GM12878 (cell line): ENCODE measurements around the gene NME7. TPM values are rescaled to one million over a fixed set of nuclear protein-coding genes. Genes with fewer than 3 reads are reported as not detected.

Source experiments
- ATAC-seq: fragments of 200-7000 bp; cut with Tn5 transposase; 3 replicates; pipeline ENCODE4 v1.9.1; 2020; ENCODE audit warnings: mild to moderate bottlenecking, moderate library complexity
- BruUV-seq: library from RNA; stranded (reverse); fragments of 400-500 nt; replicated peaks from 2 replicates; lab custom pipeline; 2021; lab: Mats Ljungman, UMichigan
- CTCF ChIA-PET: fragments of 300-600 bp; sonication (Branson Sonifier 250); formaldehyde crosslinking; extraction: SDS; loops from one replicate; lab custom pipeline; 2021; ENCODE audit warnings: inconsistent platforms; lab: Yijun Ruan, JAX
- POLR2A ChIA-PET: fragments of 350-600 bp; formaldehyde crosslinking; extraction: SDS; loops from one replicate; lab custom pipeline; 2021; ENCODE audit warnings: inconsistent platforms; lab: Charles Lee
- RAD21 ChIA-PET: fragments of 300-600 bp; sonication (Branson Sonifier 250); formaldehyde crosslinking; loops from one replicate; lab custom pipeline; 2023; ENCODE audit warnings: antibody characterized with exemption; ENCODE audit not compliant: unreplicated experiment; lab: Charles Lee
- SMC1A ChIA-PET: fragments of 300-600 bp; sonication (Branson Sonifier 250); formaldehyde crosslinking; loops from one replicate; lab custom pipeline; 2023; ENCODE audit not compliant: unreplicated experiment, uncharacterized antibody; lab: Charles Lee
- DNase-seq: peaks from one replicate; pipeline ENCODE4 v3.0.0-alpha.2; 2011; ENCODE audit warnings: low read depth, low spot score
- FAIRE-seq: peaks from 3 replicates; lab custom pipeline; 2011; peaks lifted over from hg19 to GRCh38; lab: Jason Lieb, UNC
- H2AFZ ChIP-seq: 2 replicates; pipeline ENCODE4 v1.6.0; 2011; ENCODE audit warnings: low read depth, low read length, control low read depth; ENCODE audit not compliant: control insufficient read depth
- H3K27ac ChIP-seq: 2 replicates; pipeline ENCODE4 v1.5.1; 2011; ENCODE audit warnings: control low read depth; ENCODE audit not compliant: control insufficient read depth, insufficient read depth
- H3K27me3 ChIP-seq, 2 experiments: replicated peaks in 1 of 2; 2 replicates each; pipeline versions ENCODE4 v1.6.0 to v1.6.1; 2011; ENCODE audit warnings: low read length in 1 of 2; ENCODE audit not compliant: control insufficient read depth in 2 of 2, insufficient read depth in 2 of 2
- H3K36me3 ChIP-seq, 2 experiments: 2 replicates each; pipeline ENCODE4 v1.5.1; 2011; ENCODE audit warnings: low read length in 1 of 2; ENCODE audit not compliant: control insufficient read depth in 2 of 2, insufficient read depth in 2 of 2
- H3K4me1 ChIP-seq: 2 replicates; pipeline ENCODE4 v1.6.1; 2011; ENCODE audit warnings: mild to moderate bottlenecking, low read length, moderate library complexity, mixed read lengths; ENCODE audit not compliant: control insufficient read depth, insufficient read depth
- H3K4me2 ChIP-seq: 2 replicates; pipeline ENCODE4 v1.6.0; 2011; ENCODE audit warnings: control low read depth; ENCODE audit not compliant: control insufficient read depth, insufficient read depth
- H3K4me3 ChIP-seq: fragments of 200-600 bp; sonication (generic); 2 replicates; pipeline ENCODE4 v1.5.1; 2016
- H3K79me2 ChIP-seq: 2 replicates; pipeline ENCODE4 v1.6.0; 2011; ENCODE audit warnings: low read length; ENCODE audit not compliant: control insufficient read depth, insufficient read depth
- H3K9ac ChIP-seq: 2 replicates; pipeline ENCODE4 v1.8.0; 2011; ENCODE audit warnings: low read length, control low read depth, mixed read lengths; ENCODE audit not compliant: control insufficient read depth, insufficient read depth
- H3K9me3 ChIP-seq: replicated peaks from 3 replicates; pipeline ENCODE4 v1.5.1; 2011; ENCODE audit warnings: mild to moderate bottlenecking, low read length; ENCODE audit not compliant: control insufficient read depth, insufficient read depth
- H4K20me1 ChIP-seq: 2 replicates; pipeline ENCODE4 v1.6.0; 2011; ENCODE audit not compliant: control insufficient read depth, insufficient read depth
- ASH2L ChIP-seq: fragments of 300-600, 200-600 bp; sonication (generic); IDR thresholded peaks from 2 replicates; pipeline ENCODE4 v1.6.1; 2017; ENCODE audit warnings: low read depth, mild to moderate bottlenecking, borderline replicate concordance
- BCL3 ChIP-seq: IDR thresholded peaks from 2 replicates; pipeline ENCODE4 v1.6.1; 2011; ENCODE audit warnings: borderline replicate concordance, low read depth, mild to moderate bottlenecking, moderate library complexity, low read length; ENCODE audit not compliant: insufficient read depth, poor library complexity, severe bottlenecking
- ETV6 ChIP-seq, 2 experiments: fragments of 450-650 bp in 1 of 2; IDR thresholded peaks in 1 of 2; conservative IDR thresholded peaks in 1 of 2; 2 replicates each; pipeline ENCODE4 v1.6.1; 2014; ENCODE audit warnings: antibody characterized with exemption in 1 of 2, borderline replicate concordance in 1 of 2, low read depth in 1 of 2, mild to moderate bottlenecking in 1 of 2, moderate library complexity in 1 of 2
- GABPA ChIP-seq: IDR thresholded peaks from 2 replicates; pipeline ENCODE4 v1.6.1; 2014; ENCODE audit warnings: antibody characterized with exemption, low read depth, mild to moderate bottlenecking, inconsistent platforms
- MTA3 ChIP-seq: IDR thresholded peaks from 2 replicates; pipeline ENCODE4 v1.6.1; 2012; ENCODE audit warnings: low read length, inconsistent platforms, borderline replicate concordance
- NFYA ChIP-seq: IDR thresholded peaks from 2 replicates; pipeline ENCODE4 v1.6.1; 2011; ENCODE audit warnings: low read depth, mild to moderate bottlenecking, low read length, improper control_type of control experiment, borderline replicate concordance
- NKRF ChIP-seq: fragments of 450-650 bp; conservative IDR thresholded peaks from 2 replicates; pipeline ENCODE4 v1.6.1; 2017; ENCODE audit warnings: mild to moderate bottlenecking, moderate library complexity
- TCF7 ChIP-seq: IDR thresholded peaks from 2 replicates; pipeline ENCODE4 v1.6.1; 2014; ENCODE audit warnings: antibody characterized with exemption, borderline replicate concordance
- USF2 ChIP-seq: IDR thresholded peaks from 2 replicates; pipeline ENCODE4 v1.6.1; 2011; ENCODE audit warnings: low read depth, low read length, improper control_type of control experiment, borderline replicate concordance
- ZBTB4 ChIP-seq: fragments of 450-650 bp; formaldehyde crosslinking; IDR thresholded peaks from 2 replicates; pipeline ENCODE4 v1.4.0; 2022; ENCODE audit warnings: mild to moderate bottlenecking, moderate library complexity
- WGBS: methylation state at CpG from one replicate; pipeline ENCODE4 v1.1.6; 2016; ENCODE audit warnings: low lambda C conversion rate; ENCODE audit not compliant: insufficient replicate concordance, insufficient coverage; ENCODE audit errors: missing lambda C conversion rate; 5-methylcytosine and 5-hydroxymethylcytosine counted together
- in situ Hi-C: fragments of 300-500 bp; cut with MboI; formaldehyde crosslinking; loops from 9 replicates; pipeline ENCODE4 v1.14.3; 2018; ENCODE audit warnings: mixed read lengths
- intact Hi-C: fragments of 100-400 bp; cut with micrococcal nuclease; formaldehyde crosslinking; loops from one replicate; pipeline ENCODE4 v1.14.2; 2022; ENCODE audit not compliant: unreplicated experiment
- polyA plus RNA-seq, 11 experiments: library from polyadenylated mRNA; depleted of rRNA in 4 of 11; unstranded in 6 of 11; stranded (reverse) in 5 of 11; fragments of >200 nt; fragmentation: Nextera tagmentation in 4 of 11; fragmentation: Illumina TruSeq in 1 of 11; extraction: Ambion mirVana in 4 of 11; extraction: Trizol in 1 of 11; gene quantifications; 1 replicate in 1 of 11; 2 replicates in 10 of 11; pipeline versions ENCODE4 v1.2.1 to v1.2.3, GENCODE V29; 2011 to 2016; ENCODE audit warnings: inconsistent platforms in 2 of 11, missing spikeins in 2 of 11, low read depth in 1 of 11
- total RNA-seq, 4 experiments: library from RNA; depleted of rRNA in 3 of 4; stranded (reverse); fragments of >200 nt in 3 of 4; fragmentation: Illumina TruSeq in 1 of 4; extraction: Trizol in 1 of 4; gene quantifications; 2 replicates each; pipeline versions ENCODE4 v1.2.1 to v1.2.3, GENCODE V29; 2013 to 2021

Gene NME7
- total and polyA plus RNA-seq, 10 of the 15 experiments (the other 5 are each of a cell fraction or from before 2014, with no cell fraction given): 1.5 to 15.6 (median 7.2) TPM

- TF ChIP-seq NKRF (no peak), TCF7 (no peak), USF2 (no peak), GABPA (no peak)
These were observed 247.5 kb downstream of the NME7 start (continued) for GRCh38 chr1:169120066-169120465.

GRCh38 chr1:169119405-169119804, 248.2 kb downstream of the NME7 start:
- 73% methylated on average over 5 of the region's 5 CpGs for WGBS
- Histone ChIP-seq H3K36me3 (no peaks in the 10 kb centered on the region; a peak in 1 of 4 replicates), H3K4me3 (no peak overlapping the region), H3K79me2 (no peaks in the 10 kb centered on the region), H3K9me3 (no peaks in the 10 kb centered on the region), H3K4me1 (peaks cover 8% of the 10 kb centered on the region), H2AFZ (no peak overlapping the region), H3K9ac (no peak overlapping the region), H3K4me2 (no peak overlapping the region), H3K27ac (no peak overlapping the region), H3K27me3 (no peaks in the 10 kb centered on the region), H4K20me1 (no peaks in the 10 kb centered on the region)
- ChIA-PET POLR2A (interaction anchor here (1.0 to 1.3 kb wide), 2 partner anchors 13 to 42 kb away, joined by 3 read pairs; no protein-coding TSS in a partner anchor), CTCF (interaction anchor here (0.7 to 3.5 kb wide), 10 partner anchors 8 to 671 kb away, joined by 3 to 22 read pairs (median 4); no protein-coding TSS in a partner anchor), SMC1A (interaction anchor here (1.0 to 5.9 kb wide), 11 partner anchors 9 to 777 kb away, joined by 3 to 47 read pairs (median 5); no protein-coding TSS in a partner anchor), RAD21 (interaction anchor here (0.5 to 2.2 kb wide), 9 partner anchors 7 to 516 kb away, joined by 3 to 13 read pairs (median 3); no protein-coding TSS in a partner anchor)
- in situ Hi-C loops (no loop called here), intact Hi-C loops (no loop called here)
- no TSS peak for BruUV-seq
- no peak for DNase-seq
- FAIRE-seq: no peak
- ATAC-seq: no peak
- no peak for TF ChIP-seq BCL3
- no peak for TF ChIP-seq ZBTB4 (CRISPR knock-in tag)
- TF ChIP-seq ASH2L: no peak
- TF ChIP-seq NFYA: no peak
- TF ChIP-seq MTA3: no peak
- TF ChIP-seq ETV6 (conservative IDR thresholded peaks at IDR 0.05 in 1 of 2, IDR thresholded peaks at IDR 0.05 in 1 of 2; ENCODE audit: borderline replicate concordance in 1 of 2, low read depth in 1 of 2): no peak
